NCI-H345 (cell line): ENCODE measurements around the gene GALK1.
"Not testable (repeated sequence)": the region's sequence is repeated elsewhere in the genome, so short reads cannot be mapped to it uniquely, and the experiment has no call there.

Experiments
- DNase-seq: peaks from one replicate; lab custom pipeline; 2025; lab: John Stamatoyannopoulos, UW

GALK1 gene

DNA sequence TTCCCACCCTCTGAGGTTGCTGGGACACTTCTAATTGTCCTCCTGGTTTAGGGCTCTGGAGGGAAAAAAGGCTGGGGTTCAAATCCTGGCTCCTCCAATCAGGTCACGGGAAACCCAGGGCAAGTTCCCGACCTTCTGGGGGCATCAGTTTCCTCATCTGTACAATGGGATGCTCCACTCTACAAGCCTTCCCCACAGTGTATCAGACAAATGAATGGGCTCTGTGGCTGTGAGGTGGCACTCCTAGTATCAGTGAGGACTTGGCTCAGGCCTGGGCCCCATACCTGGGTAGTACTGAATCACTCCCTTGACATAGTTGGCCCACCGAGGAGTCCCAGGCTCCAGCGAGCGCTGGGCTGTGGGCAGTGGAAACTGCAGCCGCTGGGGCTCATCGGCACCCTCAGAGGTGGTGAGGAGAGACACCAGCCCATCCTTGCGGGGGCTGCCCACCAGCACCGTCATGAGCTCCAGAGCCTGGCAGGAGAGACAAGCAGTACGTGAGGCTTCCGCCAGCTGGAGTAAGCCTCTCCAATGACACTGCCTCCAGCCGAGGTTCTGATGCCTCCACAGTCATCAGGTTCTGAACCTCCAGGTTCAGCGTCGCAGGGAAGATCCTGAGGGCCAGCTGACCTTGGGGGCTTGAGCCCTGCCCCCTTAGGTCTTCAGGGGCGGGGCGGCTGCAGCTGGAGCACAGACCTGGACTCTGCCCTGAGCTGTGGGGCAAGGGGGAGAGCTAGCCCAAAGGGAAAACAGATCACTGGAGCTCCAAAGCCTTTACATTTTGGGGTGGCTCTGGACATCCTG lies 1.2 kb downstream of the GALK1 start:
- DNase-seq, result no peak

DNA sequence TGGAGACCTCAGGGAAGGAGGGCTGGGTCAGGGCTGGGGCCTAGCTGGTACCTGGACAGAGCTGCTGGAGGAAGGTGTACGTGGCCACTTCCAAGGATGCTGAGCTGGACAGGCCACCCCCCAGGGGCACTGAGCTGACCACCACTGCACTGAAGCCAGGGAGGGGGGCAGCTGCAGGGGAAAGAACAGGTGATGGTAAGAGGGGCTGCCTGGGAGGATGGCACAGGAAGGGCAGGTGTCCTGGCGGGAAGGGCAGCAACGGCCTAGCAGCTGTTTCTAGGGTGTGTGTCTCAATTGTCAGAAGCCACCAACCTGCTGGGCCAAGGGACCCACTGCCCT lies 1.8 kb downstream of the GALK1 start:
- no peak for DNase-seq

DNA sequence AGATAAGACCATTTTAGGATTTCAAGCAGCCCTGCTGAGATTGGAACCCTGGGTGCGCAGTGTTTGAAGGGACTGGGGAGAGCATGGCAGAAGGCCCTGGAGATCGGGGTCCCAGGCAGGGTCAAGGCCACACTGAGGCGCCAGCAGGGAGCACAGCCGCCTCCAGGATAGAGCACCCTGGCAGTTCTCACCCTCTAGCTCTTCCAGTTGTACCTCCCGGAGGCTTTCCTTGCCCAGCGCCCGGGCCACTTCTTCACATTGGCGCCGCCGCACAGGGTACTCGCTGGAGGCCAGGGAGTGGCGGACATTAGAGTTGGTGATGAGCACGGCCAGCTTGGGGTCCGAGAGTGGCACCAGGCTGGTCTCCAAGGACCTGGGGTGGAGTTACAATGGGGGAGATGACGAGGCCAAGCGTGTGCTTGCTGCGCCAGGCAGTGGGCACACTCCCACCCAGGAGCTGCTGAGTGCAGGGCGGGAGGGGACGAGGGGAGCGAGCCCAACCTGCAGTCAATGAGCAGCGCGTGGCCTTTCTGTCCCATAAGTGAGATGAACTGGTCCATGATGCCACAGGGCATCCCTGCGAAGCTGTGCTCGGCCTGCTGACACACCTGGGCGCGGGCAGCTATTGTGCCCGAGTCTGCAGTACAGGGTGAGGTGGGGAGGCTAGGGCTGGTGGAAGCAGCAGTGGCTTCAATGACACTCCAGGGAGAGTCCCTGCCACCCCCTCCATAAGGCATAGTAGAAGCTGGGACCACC lies 2.3 kb downstream of the GALK1 start:
- DNase-seq, result no peak

DNA sequence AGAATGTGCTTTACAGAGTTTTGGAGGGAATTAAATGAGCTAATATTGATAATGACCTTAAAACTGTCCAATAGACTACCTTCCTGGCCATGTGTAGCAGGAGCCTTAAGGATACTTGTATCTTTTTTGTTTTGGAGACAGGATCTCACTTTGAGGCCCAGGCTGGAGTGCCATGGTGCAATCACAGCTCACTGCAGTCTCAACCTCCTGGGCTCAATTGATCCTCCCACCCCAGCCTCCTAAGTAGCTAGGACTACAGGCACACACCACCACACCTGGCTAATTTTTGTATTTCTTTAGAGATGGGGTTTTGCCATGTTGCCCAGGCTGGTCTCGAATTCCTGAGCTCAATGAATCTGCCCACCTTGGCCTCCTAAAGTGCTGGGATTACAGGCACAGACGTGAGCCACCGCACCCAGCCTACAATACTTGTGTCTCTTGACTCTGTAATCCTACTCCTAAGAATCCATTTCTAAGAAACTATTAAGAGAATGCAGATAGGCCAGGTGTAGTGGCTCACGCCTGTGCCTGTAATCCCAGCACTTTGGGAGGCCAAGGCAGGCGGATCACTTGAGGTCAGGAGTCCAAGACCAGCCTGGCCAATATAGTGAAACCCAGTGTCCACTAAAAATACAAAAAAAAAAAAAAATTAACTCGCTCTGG lies 4.9 kb downstream of the GALK1 start:
- not testable (repeated sequence) for DNase-seq

DNA sequence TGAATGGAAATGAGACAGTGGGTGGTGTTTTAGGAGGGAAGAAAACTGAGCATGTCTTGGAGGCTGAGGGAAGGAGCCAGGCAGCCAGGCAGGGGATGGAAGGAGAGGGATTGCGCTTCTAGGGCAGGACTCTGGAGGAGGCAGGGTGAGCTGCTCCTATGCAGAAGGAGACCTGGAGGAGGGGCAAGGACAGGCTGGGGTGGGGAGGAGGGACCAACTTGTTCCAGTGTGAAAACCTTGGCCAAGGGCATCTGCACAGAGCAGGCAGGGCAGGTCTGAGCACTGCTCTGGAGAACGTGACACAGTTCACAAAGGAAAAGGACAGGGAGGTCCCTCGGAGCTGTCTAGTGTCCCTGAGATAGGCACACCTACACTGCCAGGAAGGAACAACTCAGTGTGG lies 5.5 kb downstream of the GALK1 start:
- no peak for DNase-seq

DNA sequence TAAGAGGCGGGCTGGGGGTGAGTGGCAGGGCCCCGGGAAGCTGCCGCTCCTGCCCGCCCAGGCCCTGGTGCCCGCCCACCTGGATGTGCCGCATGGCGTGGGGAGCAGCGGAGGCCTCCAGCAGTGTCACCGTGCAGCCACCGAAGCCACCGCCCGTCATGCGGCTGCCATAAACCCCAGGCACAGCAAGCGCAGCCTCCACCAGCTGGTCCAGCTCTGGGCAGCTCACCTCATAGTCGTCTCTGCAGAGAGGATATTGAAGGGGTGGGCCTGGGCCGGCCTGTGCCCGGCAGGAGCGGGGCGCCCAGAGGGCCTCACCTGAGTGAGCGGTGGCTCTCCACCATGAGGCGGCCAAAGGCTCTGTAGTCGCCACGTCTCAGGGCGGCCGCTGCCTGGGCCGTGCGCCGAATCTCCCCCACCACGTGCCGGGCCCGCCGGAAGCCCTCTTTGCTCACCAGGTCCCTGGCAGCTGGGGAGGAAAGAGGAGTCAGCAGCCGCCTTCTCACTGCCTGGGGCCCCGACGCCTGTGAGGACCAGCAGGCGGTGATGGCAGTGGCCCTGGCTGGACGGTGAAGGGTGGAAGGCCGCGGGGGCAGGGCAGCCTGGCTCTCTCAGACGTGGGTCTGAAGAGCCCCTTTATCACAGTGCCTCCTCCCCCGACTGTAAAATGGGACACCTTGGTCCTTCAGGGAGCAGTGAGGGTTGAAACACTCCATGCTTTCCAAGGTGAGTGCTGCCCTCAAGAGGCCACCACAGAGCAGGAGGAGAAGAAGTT lies 6.7 kb downstream of the GALK1 start:
- no peak for DNase-seq

DNA sequence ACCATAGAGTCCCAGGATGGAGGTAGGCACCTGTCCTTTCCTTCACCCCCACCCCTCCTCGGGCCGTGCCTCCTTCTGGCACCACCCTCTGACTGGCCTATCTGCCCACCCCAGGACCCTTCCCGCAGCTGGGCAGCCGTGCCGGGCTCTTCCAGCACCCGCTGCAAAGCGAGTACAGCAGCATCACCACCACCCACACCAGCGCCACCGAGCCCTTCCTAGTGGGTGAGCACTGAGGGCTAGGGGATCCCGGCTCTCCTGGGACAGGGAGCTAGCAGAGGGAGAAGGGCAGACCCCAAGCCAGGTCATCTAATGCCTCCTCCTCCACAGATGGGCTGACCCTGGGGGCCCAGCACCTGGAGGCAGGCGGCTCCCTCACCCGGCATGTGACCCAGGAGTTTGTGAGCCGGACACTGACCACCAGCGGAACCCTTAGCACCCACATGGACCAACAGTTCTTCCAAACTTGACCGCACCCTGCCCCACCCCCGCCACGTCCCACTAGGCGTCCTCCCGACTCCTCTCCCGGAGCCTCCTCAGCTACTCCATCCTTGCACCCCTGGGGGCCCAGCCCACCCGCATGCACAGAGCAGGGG lies 7.8 kb downstream of the GALK1 start:
- DNase-seq, result no peak

DNA sequence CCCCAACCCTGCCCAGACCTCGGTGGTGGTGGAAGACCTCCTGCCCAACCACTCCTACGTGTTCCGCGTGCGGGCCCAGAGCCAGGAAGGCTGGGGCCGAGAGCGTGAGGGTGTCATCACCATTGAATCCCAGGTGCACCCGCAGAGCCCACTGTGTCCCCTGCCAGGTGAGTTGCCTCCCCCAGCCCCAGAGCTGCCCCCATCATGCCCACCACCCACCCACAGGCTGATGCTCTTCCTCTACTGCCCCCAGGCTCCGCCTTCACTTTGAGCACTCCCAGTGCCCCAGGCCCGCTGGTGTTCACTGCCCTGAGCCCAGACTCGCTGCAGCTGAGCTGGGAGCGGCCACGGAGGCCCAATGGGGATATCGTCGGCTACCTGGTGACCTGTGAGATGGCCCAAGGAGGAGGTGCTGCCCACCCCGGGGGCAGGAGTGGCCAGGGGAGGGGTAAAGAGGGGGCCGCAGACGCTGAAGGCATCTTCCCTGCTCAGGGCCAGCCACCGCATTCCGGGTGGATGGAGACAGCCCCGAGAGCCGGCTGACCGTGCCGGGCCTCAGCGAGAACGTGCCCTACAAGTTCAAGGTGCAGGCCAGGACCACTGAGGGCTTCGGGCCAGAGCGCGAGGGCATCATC lies 8.4 kb downstream of the GALK1 start:
- no peak for DNase-seq

DNA sequence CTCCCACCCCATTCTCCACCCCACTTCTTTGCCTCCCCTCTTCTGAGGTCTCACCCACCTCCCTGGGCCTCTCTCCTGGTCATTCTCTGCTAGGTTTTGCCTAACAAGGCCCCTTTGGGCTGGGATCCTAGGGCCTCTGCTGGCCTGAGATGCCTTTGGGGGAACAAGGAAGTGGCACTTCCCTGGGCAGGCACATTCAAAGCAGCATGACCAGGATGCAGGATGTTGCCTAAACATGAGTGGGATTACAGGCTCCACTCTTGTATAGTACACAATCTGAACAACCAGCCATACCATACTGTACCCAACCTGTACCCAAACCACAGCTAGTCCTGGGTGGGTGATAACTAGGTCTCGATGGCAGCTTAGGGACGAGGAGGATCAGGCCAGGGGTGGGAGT lies 9.0 kb downstream of the GALK1 start:
- DNase-seq, result no peak

DNA sequence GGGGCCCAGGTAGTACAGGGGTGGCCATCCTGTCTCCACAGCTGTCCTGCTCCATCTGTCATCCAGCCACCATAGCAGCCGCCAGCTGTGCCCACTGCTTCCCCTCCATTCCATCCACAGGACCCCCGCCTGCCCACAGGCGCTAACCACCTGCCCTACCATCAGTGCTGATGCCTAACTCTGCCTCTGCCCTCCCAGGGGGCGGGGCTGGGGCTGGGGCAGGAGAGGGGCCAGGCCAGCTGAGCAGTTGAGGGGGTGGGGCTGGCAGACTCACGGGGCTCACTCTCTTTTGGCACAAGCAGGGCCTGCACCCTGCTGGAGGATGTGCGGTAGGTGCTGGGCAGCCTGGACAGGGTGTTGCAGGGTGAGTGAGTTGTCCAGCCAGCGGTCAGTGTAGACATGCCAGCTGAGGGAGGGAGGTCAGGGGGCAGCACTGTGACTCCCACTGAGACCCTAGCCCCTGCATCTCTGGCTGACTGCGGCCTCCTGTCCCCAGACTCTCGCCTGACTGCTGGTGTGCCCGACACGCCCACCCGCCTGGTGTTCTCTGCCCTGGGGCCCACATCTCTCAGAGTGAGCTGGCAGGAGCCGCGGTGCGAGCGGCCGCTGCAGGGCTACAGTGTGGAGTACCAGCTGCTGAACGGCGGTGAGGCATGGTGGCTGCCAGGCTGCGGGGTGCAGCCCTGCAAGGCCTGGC lies 9.6 kb downstream of the GALK1 start:
- no peak for DNase-seq

DNA sequence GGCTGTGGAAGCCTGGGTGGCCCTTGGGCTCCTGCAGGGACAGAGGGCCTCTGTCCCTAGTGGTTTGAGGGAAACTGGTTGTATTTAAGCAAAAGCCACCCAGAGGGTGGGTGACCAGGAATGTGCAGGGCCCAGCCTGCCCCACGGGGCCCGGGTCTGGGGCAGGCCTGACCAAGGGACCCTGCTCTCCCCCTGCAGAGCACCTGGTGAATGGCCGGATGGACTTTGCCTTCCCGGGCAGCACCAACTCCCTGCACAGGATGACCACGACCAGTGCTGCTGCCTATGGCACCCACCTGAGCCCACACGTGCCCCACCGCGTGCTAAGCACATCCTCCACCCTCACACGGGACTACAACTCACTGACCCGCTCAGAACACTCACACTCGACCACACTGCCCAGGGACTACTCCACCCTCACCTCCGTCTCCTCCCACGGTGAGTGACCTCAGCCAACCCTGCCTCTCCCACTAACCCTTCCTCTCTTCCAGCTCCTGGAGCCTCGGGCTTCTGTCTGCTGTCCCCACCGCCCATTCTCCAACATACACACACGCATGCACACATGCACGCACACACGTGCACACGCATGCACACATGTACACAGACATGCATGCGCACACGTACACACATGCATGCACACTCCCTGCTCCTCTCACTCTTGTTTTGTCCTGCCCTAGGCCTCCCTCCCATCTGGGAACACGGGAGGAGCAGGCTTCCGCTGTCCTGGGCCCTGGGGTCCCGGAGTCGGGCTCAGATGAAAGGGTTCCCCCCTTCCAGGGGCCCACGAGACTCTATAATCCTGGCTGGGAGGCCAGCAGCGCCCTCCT lies 10.4 kb downstream of the GALK1 start:
- DNase-seq, result no peak

DNA sequence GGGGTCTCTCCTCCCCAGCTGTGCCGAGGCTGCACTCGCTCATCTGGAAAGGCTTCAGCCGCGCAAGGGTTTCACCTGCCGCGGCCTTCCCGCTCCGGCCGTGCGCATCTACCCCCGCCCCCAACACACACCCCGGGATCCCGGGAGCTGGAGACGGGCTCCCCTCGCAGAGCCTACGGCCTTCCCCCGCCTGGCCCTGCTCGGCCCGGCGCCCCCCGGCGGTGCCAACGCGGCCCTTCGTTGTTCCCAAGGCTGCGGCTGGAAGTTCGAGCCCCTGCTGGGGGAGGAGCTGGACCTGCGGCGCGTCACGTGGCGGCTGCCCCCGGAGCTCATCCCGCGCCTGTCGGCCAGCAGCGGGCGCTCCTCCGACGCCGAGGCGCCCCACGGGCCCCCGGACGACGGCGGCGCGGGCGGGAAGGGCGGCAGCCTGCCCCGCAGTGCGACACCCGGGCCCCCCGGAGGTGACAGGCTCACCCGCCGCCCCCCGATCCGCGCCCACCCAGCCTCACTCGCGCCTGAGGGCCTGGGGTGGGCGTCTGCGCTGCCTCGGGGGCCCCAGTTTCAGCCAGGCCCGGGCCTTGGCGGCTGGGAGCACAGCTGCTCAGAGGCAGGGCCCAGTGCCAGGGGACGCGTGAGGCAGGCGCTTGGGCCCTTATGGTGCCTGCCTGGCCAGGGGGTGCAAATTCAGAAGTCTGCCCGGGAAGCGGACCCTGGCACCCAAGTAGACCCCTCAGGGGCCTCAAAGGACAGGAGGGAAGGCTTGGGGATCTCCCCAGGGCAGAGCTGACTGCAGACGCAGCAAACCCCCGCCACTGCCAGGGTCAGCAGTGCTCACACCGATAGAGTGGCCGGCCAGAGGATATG lies 11.2 kb downstream of the GALK1 start:
- DNase-seq, result no peak

DNA sequence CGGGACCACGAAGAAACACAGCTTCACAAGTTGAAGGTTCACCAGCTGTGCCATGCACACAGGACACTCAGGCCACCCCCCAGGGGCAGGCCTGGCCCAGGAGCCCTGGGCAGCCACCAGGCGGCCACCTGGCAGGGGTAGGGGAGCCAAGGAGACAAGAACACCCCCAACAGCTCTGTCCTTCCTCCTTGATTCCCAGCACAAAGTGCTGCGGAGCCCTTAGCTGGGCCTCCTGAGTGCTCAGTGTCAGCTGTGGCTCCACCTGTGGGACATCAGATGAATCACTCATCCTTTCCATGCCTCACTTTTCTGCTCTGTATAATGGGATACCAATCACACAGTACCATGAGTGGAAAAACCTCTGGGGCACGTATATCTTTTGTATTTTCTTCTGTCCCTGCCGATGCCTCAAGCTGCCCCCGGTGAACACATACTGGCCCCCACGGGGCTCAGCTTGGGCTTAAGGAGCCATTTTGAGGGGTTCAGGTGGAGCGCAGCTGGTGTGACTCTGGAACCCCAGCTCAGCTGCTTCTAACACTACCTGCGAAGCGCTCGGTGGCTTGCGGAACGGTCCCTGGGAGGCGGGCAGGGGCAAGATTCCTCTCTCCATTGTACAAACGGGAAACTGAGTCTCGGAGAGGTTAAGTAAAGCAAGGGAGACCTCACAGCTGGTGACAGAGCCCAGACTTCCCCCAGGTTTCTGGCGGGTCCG lies 12.0 kb downstream of the GALK1 start:
- no peak for DNase-seq

DNA sequence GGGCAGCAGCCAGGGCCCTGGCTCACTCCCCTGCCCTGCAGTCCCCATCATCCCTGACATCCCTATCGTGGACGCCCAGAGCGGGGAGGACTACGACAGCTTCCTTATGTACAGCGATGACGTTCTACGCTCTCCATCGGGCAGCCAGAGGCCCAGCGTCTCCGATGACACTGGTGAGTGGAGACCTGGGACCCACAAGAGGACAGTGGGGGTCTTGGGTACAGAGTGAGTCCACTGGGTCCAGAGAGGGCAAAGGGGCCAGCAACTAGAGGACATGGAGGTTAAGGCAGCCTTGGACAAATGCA lies 12.6 kb downstream of the GALK1 start:
- no peak for DNase-seq

DNA sequence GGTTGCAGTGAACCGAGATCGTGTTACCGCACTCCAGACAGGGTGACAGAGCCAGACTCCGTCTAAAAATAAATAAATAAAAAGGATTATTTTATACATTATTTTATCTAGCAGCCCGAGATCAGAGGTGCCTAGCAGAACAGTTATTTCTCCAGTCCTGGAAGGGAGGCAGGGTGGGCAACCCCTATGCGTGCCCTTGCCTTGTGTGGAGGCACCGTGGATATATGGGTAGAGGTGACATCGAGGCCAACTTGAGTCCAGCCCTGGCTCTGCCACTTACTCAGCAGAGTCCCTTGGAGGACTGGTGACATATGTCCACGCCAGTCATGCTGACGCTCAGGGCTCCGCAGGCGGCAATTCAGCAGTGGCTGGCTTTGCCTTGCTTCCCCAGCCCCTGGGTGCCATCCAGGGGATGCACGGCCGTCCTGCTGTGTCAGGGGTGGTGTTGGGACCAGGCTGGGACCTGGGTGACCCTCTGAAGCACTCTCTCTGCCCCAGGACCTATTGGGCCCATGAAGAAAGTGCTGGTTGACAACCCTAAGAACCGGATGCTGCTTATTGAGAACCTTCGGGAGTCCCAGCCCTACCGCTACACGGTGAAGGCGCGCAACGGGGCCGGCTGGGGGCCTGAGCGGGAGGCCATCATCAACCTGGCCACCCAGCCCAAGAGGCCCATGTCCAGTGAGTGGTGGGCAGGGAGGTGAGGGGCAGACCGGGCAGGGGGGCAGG lies 13.2 kb downstream of the GALK1 start:
- no peak for DNase-seq

DNA sequence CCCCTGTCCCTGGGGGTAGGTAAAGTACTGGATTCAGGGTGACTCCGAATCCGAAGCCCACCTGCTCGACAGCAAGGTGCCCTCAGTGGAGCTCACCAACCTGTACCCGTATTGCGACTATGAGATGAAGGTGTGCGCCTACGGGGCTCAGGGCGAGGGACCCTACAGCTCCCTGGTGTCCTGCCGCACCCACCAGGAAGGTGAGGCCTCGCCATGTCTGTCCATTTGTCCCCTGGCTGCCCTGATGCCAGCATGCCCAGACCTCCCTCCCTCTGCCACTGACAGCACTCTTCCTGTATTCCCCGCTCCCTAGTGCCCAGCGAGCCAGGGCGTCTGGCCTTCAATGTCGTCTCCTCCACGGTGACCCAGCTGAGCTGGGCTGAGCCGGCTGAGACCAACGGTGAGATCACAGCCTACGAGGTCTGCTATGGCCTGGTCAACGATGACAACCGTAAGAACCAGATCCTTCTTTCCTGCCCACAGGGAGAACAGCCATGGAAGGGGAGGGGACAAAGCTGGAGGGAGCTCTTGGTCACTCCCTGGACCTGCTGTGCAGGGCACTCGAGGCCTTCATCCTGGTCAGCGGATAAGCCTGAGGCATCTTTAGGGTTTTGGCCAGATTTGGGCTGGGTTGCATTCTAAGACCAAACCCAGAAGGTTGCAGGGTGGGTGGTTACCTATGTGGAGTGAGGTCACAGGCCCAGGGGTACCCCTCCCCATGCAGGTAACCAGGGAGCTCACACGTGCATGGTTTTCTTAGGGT lies 14.2 kb downstream of the GALK1 start:
- no peak for DNase-seq
